Epithelial cell of proximal tubule (primary cell): ENCODE measurements around the gene POSTN. TPM values are rescaled to one million over a fixed set of nuclear protein-coding genes. Genes with fewer than 3 reads are reported as not detected.

Source experiments
- DNase-seq: peaks from one replicate; pipeline ENCODE4 v3.0.0-alpha.2; 2011; ENCODE audit warnings: low read depth
- H3K4me3 ChIP-seq: 2 replicates; pipeline ENCODE4 v1.5.1; 2011; ENCODE audit warnings: low read depth, mild to moderate bottlenecking, low read length
- CTCF ChIP-seq: conservative IDR thresholded peaks from 2 replicates; pipeline ENCODE4 v1.5.1; 2012; ENCODE audit warnings: low read depth, mild to moderate bottlenecking, low read length
- total RNA-seq: library from RNA; depleted of rRNA; stranded (reverse); fragments of >200 nt; gene quantifications from 2 replicates; pipeline ENCODE4 v1.2.3, GENCODE V29; 2015

Gene POSTN
- total RNA-seq, 1 donor from 2014 or later: 0.52 TPM

GRCh38 chr13:37539976-37540605 is 58.5 kb downstream of the POSTN start:
- no peak for TF ChIP-seq CTCF
- DNase-seq: no peak
- no peak overlapping the region for H3K4me3 ChIP-seq

GRCh38 chr13:37539170-37539569 is 59.4 kb downstream of the POSTN start:
- no peak for DNase-seq
- TF ChIP-seq CTCF: no peak
- no peak overlapping the region for H3K4me3 ChIP-seq

- no peak overlapping the region for H3K4me3 ChIP-seq
- no peak for DNase-seq
- TF ChIP-seq CTCF: no peak
These were observed 63.1 kb downstream of the POSTN start for GRCh38 chr13:37535501-37535900.

GRCh38 chr13:37534676-37535075 is 63.9 kb downstream of the POSTN start:
- DNase-seq: no peak
- no peak overlapping the region for H3K4me3 ChIP-seq
- TF ChIP-seq CTCF: no peak

GRCh38 chr13:37534181-37534580 is 64.4 kb downstream of the POSTN start:
- no peak for DNase-seq
- TF ChIP-seq CTCF: no peak
- no peak overlapping the region for H3K4me3 ChIP-seq

- no peak overlapping the region for H3K4me3 ChIP-seq
- DNase-seq: no peak
- TF ChIP-seq CTCF: no peak
These were observed 67.5 kb downstream of the POSTN start for GRCh38 chr13:37531049-37531448.

GRCh38 chr13:37529751-37530385 is 68.7 kb downstream of the POSTN start:
- no peak for TF ChIP-seq CTCF
- no peak overlapping the region for H3K4me3 ChIP-seq
- DNase-seq: no peak
